Activated CD8-positive, alpha-beta memory T cell treated with anti-CD3 and anti-CD28 coated beads, Interleukin-2, amount 50 U/mL, for 1 hour (primary cell): ENCODE measurements around the gene DPY19L1.
"Not testable (repeated sequence)": the region's sequence is repeated elsewhere in the genome, so short reads cannot be mapped to it uniquely, and the experiment has no call there.

Source experiments
- DNase-seq: peaks from one replicate; pipeline ENCODE4 v3.0.0-alpha.2; 2020; ENCODE audit errors: extremely low read depth

The DPY19L1 gene

DNA sequence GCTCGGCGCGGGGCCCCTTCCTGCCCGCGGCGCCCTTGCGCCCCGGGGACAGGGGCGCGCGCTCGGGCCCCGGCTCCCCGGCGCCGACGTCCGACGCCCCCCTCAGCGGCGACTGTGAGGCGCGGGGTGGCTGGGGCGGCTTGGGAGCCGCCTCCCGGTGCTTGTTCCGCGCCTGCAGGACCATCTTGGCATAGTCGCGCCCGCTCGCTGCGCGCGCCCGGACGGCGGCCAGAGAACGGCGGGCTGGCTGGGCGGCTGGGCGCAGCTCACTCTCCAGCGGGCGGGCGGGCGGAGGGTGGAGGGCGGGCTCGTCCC is at the start of gene DPY19L1:
TSS of gene DPY19L1 (minus strand) at position 275 of the 315 bp plus-strand sequence. CDS start at position 184, 91 bp downstream.
- DNase-seq, result no peak

DNA sequence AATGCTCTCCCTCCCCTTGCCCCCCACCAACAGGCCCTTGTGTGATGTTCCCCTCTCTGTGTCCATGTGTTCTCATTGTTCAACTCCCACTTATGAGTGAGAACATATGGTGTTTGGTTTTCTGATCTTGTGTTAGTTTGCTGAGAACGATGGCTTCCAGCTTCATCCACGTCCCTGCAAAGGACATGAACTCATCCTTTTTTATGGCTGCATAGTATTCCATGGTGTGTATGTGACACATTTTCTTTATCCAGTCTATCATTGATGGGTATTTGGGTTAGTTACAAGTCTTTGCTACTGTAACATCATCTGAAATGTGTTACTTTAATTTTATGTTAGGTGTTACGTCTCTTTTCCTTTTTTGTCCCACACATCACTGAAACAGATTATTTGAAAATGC is 42.2 kb upstream of the DPY19L1 start:
- DNase-seq, result not testable (repeated sequence)

DNA sequence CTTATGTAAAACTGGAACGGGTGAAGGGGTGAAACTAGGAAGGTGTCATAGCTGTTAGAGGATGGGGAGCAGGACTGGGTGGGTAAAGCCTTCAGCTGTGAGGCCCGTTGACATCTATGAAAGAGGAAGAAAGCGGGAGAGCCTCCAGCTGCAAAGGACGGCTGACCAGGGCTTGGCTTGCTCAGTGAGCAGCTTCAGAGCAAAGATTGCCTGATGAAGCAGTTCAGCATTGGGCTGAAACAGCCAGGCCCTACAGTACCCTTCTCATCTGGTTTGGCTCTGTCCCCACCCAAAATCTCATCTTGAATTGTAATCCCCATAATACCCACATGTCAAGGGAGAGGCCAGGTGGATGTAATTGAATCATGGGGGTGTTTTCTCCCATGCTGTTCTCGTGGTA is 36.7 kb upstream of the DPY19L1 start:
- DNase-seq, result not testable (repeated sequence)

GRCh38 chr7:35072950-35073827 is 35.9 kb upstream of the DPY19L1 start:
- not testable (repeated sequence) for DNase-seq

DNA sequence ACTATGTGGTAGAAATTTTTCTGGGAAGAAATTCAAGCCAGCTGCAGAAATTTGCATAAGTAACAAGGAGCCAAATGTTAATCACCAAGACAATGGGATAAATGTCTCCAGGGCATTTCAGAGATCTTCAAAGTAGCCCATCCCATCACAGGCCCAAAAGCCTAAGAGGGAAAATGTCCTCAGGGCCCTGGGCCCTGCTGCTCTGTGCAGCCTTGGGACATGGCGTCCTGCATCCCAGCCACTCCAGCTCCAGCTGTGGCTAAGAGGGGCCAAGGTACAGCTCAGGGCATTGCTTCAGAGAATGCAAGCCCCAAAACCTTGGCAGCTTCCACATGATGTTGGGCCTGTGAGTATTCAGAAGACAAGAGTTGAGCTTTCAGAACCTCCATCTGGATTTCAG is 31.8 kb upstream of the DPY19L1 start:
- DNase-seq, result not testable (repeated sequence)

- DNase-seq, result not testable (repeated sequence)
Observed at GRCh38 chr7:35065382-35065781, 28.1 kb upstream of the DPY19L1 start.

DNA sequence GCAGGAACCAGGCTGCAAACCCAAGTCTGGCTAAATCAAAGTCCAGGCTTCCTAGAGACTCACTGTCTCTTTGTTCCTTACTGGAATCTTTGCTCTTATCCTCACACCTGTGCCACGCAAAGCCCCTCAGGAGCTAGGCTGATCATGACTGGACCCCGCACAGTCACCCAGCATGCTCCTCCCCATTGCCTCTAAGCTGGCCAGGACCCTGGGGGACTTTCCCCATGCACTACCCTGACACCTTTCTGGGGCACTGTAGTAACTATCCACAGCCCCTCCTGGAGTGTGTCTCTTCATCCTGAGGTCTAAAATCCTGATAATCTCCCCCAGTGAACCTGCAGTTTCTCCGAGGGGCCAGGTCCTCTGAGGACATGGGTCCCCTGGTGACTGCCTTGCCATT is 21.3 kb upstream of the DPY19L1 start:
- DNase-seq, result not testable (repeated sequence)

DNA sequence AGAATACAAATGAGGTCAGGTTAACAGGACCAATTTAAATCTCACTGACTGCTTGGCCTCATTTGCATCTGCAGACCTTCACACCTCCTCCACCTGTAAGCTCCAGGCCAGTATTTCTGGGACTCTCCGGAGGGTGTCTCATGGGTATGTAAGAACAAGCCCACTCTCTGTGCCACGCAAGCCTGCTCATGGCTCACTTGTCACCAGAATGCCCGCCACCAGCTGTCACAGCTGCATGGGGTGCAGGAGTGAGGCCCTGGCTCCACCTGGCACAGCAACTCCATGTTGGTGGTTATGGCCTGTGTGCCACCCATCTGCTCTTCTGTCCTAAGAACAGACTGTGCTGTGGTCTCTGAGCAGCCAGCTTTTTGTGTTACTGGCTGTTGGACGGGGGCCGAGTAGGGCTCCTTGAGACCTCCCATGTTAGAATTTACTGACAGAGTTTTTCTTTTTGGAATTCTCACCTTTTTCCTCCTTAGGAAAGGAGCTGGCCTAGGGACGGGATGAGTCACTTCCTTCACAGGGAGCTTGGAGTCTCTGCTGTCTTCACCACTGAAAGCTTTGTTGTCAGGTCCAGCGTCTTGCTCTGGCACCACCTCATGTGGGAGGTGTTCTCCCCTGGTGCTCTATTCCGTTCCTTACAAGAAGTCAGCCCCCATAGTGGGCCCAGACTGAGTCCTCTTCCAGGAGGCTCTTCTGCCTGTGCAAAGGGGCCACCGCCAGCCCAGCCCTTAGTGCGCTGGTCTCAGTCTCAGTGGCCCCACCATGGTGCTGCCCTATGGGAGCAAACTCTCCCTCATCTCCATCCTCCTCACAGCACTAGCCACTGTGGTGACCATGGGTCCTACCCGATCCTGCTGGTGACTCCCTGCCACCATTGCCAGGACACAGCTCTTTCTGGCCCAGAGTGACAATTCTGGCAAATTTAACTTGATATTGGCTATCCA is 20.5 kb upstream of the DPY19L1 start:
- DNase-seq, result not testable (repeated sequence)

- DNase-seq, result not testable (repeated sequence)
Observed at GRCh38 chr7:35055733-35056132, 18.4 kb upstream of the DPY19L1 start.

DNA sequence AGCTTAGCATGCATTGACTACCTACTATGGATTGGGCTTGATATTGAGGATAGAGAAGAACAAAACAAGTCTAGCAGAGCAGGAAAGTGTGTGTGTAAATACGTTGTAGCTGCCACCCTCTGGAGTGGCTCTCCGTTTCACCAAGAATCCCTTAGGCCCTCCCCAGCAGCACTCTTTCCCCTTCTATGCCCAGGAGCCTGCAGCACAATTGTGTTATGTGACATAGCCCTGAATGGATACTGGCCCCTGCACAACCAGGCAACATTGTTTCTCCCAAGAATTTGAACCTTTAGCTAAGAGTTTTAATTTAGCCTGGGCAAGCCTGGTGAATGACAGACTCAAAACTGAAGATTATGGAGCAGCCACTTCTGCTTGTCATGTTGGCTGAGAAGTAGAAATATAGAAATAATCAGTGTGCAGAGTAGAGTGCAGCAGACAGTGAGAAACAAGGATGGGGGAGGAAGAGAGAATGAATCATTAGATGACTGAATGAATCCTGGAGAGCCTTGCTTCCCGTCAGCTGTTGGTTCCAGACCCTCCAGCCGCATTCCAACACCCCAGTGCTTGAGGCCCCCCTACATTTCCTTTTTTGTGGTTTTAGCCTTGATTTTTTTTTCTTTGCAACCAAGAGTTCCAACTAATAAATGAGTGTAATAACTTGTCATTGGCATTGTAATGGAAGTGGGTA is 16.3 kb upstream of the DPY19L1 start:
- not testable (repeated sequence) for DNase-seq

DNA sequence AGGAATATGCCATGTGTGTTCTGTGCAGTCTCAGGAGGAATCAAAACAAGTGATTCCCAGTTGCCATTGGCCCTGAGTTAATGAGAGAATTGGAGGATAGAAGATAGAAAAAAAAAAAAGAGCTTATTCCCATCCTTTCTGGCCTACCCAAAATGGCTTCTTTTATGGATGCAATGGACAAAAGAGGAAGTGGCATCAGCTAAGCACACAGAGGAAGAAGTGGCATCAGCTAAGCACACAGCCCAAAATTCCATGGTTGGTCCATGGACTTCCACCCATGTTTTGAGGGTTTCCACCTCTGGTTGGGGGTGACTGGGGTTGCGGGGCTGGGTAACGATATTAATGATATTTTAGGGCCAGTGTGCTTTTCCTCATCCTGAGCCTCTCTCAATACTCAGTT is 11.1 kb upstream of the DPY19L1 start:
- not testable (repeated sequence) for DNase-seq

GRCh38 chr7:35047912-35048305 is 10.6 kb upstream of the DPY19L1 start:
- DNase-seq, result not testable (repeated sequence)

GRCh38 chr7:35047263-35047911 is 10.1 kb upstream of the DPY19L1 start:
- DNase-seq, result not testable (repeated sequence)

GRCh38 chr7:35043301-35043700 is 6.0 kb upstream of the DPY19L1 start:
- not testable (repeated sequence) for DNase-seq

DNA sequence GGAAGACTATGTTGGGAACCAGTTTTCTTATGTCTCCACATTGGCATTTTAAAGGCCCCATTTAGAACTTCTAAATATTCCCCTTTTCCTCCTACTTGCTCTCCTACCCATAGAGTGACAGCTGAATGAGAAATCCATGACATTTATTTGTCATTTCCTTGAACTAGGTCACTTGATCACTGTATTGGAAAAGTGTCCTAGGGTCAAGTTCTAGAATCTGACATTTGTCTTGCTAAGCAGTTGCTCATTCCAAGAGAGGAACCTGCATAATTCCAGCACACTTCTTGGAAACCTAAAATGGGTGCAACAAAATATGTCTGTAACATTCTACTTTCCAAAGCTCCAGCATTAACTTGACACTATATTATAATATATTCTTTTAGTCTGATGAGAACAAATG is 3.6 kb upstream of the DPY19L1 start:
- no peak for DNase-seq

GRCh38 chr7:35039343-35039742 is 2.1 kb upstream of the DPY19L1 start:
- no peak for DNase-seq

GRCh38 chr7:35038354-35038753 is 1.1 kb upstream of the DPY19L1 start:
- DNase-seq, result no peak

DNA sequence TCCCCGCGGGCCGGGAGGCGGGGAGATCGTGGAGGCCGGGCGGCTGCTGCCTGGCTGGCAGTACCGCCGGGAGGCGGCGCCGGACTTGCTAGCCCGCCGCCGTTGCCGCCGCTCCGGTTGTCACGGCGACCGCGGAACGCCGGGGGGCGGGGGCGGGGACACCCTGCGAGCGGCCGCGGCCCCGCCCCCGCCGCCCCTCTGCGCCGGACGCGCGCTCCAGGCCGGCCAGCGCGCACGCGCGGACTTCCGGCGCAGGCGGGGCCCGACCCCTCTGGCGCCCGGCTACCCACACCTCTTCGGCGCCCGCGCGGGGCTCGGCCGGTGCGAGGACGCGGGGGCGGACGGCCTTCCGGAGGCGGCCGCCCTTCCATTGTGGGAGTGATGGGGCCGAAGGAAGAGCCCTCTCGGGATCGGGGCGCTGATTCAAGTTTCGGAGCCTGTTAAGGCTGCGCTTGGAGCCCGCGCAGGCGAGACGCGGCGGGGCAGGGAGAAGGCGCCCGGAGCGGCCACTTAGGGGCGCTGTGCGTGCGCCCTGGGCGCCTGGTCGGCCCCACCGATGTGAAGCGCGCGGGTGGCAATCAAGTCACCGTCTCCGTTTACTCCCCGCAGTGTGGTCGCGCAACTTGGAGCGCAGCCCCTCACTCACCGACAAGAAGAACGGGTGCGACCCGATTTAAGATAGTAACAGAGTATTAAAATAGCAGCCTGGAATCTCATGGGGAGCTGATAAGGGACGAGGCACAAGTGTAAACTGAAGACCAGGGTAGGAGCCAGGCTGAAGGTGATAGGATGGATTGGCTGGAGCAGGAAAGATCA is 449 bp upstream of the DPY19L1 start:
- DNase-seq, result peak; percentile 55

DNA sequence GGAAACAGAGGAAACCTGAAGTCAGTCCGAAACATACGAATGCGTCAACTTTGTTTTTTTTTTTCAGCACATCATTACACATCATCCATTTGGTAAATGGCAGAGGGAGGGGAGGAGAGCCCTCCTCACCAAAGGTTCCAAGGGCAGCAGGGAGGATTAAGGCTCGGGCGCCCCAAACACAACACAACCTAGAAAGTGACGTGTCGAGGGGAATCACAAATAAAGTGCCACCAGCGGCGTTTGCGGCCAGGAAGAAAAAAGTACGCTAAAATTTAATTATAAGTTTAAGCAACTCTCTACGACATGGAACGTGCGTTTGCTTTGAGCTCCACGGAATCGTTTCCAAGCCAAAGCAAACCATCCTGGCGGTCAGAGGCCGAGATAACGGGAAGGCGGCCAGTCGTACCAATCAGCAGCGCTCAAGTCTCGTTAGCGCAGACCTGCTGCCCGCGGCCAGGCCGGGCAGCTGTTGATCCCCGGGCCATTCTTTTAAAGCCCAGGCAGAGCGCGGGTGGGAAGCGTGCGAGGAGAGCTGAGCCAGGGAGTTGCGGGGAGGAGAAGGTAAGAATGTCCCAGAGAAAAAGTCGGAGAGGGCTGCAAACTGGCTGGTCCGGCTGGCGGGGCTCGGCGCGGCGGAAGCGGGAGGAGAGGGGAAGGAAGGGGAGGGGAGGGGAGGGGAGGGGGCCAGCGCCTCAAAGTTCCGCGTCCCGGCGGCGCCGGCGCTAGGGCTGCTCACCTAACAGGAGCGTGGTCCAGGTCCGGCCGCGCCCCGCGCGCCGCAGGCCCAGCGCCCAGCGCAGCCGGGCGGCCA is 719 bp downstream of the DPY19L1 start:
- no peak for DNase-seq

GRCh38 chr7:35035511-35035961 is 1.7 kb downstream of the DPY19L1 start:
- no peak for DNase-seq
